Measurements from ENCODE around the gene NSD1.
A peak's percentile ranks its signal among the peaks of the same experiment; 100 is the strongest.

NSD1 gene

GRCh38 chr5:177105691-177106476, 27.7 kb upstream of the NSD1 start:
- Mint-ChIP-seq H3K36me3 (ENCODE audit: insufficient read depth) (no peaks in the 10 kb centered on the region), H3K4me3 (no peak overlapping the region), H3K27ac (ENCODE audit: low read depth) (no peak overlapping the region), H3K9me3 (no peaks in the 10 kb centered on the region), H3K27me3 (peaks cover 15% of the 10 kb centered on the region), H3K4me1 (no peaks in the 10 kb centered on the region)
- no peak for ATAC-seq (replicated peaks; ENCODE audit: extremely low read depth, poor library complexity, severe bottlenecking)
- no peak for DNase-seq (ENCODE audit: low spot score in 2 of 2)

DNA sequence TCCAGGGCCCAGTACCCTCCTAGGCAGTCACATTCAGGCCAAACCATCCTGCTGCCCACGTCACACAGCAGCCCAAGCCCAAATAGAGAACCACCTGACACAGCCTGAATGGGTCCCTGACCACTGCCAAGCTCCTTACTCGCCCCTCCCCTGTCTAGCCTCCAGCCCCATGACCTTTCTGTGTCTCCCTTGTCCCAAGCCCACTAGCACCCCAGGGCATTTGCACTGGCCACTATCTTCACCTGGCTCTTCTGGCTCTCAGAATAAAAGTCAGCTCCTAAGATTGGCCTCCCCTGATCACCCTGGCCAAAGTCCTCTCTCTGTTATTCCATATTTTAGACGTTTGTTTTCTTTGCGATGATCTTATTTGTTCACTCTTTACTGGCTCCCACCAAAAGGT, 26.4 kb upstream of the NSD1 start:
- Mint-ChIP-seq H3K27ac (ENCODE audit: low read depth) (peak overlapping the region; percentile 10), H3K36me3 (ENCODE audit: insufficient read depth) (peaks cover 3% of the 10 kb centered on the region), H3K4me1 (peaks cover 6% of the 10 kb centered on the region), H3K27me3 (peaks cover 14% of the 10 kb centered on the region), H3K9me3 (no peaks in the 10 kb centered on the region), H3K4me3 (no peak overlapping the region)
- DNase-seq (ENCODE audit: low spot score in 2 of 2) = no peak
- ATAC-seq (replicated peaks; ENCODE audit: extremely low read depth, poor library complexity, severe bottlenecking) = no peak

GRCh38 chr5:177109810-177110209, 23.8 kb upstream of the NSD1 start:
- Mint-ChIP-seq H3K36me3 (ENCODE audit: insufficient read depth) (peaks cover 5% of the 10 kb centered on the region), H3K9me3 (no peaks in the 10 kb centered on the region), H3K4me3 (no peak overlapping the region), H3K27ac (ENCODE audit: low read depth) (no peak overlapping the region), H3K4me1 (peaks cover 17% of the 10 kb centered on the region), H3K27me3 (no peaks in the 10 kb centered on the region)
- DNase-seq (ENCODE audit: low spot score in 2 of 2) (no peak), ATAC-seq (replicated peaks; ENCODE audit: extremely low read depth, poor library complexity, severe bottlenecking) (no peak)

DNA sequence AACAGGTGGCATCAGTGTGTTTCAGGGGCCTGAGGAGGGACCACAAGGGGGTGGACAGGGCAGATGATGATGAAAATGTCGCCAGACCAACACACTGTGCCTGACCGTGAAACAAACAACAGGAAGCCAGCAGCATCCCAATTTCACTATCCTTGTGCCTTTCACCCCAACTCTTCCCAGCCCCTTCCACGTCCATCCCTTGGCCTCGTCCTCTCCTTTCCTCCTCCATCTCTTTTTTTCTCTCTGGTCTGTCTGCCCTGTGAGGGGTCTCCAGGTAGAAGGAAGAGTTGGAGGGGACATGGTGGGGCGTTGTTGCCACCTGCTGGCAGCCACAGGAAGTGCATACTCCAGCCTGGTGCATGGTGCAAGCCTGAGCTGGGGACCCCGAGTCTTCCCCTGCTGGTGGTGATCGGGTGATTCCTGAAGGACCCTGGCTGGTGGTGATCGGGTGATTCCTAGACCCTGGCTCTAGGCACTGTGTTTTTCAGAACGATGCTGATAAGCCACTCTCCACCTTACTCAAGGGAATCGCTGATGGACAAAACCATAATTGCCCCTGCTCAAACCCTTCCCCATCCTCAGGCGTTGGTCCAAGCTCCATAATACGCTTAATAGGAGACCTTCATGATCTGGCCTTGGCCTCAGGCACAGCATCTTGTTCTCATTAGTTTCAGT, 21.7 kb upstream of the NSD1 start:
- no peak overlapping the region for H3K27ac Mint-ChIP-seq (ENCODE audit: low read depth)
- H3K36me3 Mint-ChIP-seq (ENCODE audit: insufficient read depth) = peaks cover 5% of the 10 kb centered on the region
- DNase-seq (ENCODE audit: low spot score in 2 of 2) (peak; percentile 32 to 50), ATAC-seq (replicated peaks; ENCODE audit: extremely low read depth, poor library complexity, severe bottlenecking) (peak; percentile 46)
- peaks cover 26% of the 10 kb centered on the region for H3K4me1 Mint-ChIP-seq
- H3K27me3 Mint-ChIP-seq = no peaks in the 10 kb centered on the region
- H3K4me3 Mint-ChIP-seq = no peak overlapping the region
- H3K9me3 Mint-ChIP-seq = no peaks in the 10 kb centered on the region

GRCh38 chr5:177112589-177113220, 20.9 kb upstream of the NSD1 start:
- H3K27me3 Mint-ChIP-seq = no peaks in the 10 kb centered on the region
- peaks cover 5% of the 10 kb centered on the region for H3K36me3 Mint-ChIP-seq (ENCODE audit: insufficient read depth)
- no peak for DNase-seq (ENCODE audit: low spot score in 2 of 2)
- H3K4me1 Mint-ChIP-seq = peaks cover 26% of the 10 kb centered on the region
- H3K27ac Mint-ChIP-seq (ENCODE audit: low read depth) = no peak overlapping the region
- no peak overlapping the region for H3K4me3 Mint-ChIP-seq
- ATAC-seq (replicated peaks; ENCODE audit: extremely low read depth, poor library complexity, severe bottlenecking) = no peak
- no peaks in the 10 kb centered on the region for H3K9me3 Mint-ChIP-seq

DNA sequence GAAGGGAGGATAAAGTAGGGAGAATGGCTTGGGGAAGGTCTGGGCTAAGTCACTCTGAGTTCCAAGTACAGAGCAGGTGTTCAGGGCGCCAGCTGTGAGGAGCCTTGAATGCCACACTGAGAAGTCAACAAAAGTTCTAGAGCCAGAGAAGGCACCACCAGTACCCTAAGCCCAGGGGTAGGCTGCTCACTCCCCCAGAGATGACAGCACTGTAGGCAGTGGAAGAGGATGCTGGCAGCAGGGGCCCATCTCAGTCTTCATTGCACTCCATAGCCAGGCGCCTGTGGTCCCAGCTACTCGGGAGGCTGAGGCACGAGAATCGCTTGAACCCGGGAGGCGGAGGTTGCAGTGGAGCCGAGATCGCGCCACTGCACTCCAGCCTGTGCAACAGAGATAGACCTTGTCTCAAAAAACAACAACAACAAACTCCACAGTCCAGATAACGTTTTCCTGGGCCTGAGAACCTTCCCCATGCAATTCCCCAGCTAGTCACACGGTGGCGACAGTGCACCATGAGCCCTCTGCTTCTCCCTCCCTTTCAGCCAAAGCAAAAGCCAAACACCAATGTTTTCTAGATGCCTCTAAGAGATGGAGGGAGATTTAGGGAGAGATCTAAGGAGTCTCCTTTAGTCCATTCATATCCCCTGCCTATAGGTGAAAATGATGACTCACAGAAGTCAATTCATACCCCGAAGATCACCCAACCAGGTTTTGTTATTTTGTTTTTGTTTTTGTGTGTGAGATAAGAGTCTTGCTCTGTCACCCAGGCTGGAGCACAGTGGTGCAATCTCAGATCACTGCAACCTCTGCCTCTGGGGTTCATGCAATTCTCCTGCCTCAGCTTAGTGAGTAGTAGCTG, 19.8 kb upstream of the NSD1 start:
- H3K9me3 Mint-ChIP-seq = no peaks in the 10 kb centered on the region
- H3K4me1 Mint-ChIP-seq = peaks cover 26% of the 10 kb centered on the region
- no peaks in the 10 kb centered on the region for H3K27me3 Mint-ChIP-seq
- peaks cover 5% of the 10 kb centered on the region for H3K36me3 Mint-ChIP-seq (ENCODE audit: insufficient read depth)
- peak; percentile 69 to 81 for DNase-seq (ENCODE audit: low spot score in 2 of 2)
- no peak overlapping the region for H3K4me3 Mint-ChIP-seq
- H3K27ac Mint-ChIP-seq (ENCODE audit: low read depth) = no peak overlapping the region
- ATAC-seq (replicated peaks; ENCODE audit: extremely low read depth, poor library complexity, severe bottlenecking) = peak; percentile 47

DNA sequence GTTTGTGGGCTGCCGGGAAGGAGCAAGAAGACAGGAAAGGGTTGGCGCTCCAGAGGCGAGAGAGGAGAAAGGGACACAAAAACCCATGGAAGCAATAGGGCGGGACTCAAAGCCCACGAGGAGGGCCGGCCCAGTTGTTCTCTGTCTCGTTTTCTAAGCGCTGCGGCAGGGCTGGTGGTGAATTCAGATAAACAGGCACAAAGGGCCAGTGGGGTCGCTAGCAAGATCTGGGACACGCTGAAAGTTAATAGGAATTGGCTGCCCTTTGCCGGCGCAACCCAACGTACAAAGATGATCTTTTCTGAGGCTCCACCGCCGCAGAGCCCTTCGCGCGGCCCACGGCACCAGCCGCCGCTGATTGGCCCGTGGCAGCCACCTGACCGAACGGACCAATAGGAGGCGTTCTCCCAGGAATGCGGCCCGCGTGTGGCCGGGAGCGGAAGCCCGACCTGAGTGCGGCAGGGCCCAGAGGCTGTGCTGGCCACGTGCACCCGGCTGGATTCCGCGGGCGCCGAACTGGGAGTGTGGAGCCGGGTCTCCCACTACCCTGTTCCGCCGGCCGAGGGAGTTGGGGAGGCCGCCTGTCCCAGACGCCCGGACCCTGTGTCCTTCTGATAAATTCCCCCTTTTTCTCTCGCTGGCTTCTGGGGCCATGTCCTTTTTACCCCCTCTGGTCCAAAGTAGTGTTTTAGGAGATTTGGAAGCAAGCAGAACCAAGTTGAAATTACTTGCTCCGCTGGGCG, 16.8 kb upstream of the NSD1 start:
- ATAC-seq (replicated peaks; ENCODE audit: extremely low read depth, poor library complexity, severe bottlenecking) (peak; percentile 87), DNase-seq (ENCODE audit: low spot score in 2 of 2) (peak; percentile 54 to 65)
- Mint-ChIP-seq H3K4me3 (peak overlapping the region; percentile 51), H3K4me1 (peaks cover 22% of the 10 kb centered on the region), H3K27ac (ENCODE audit: low read depth) (no peak overlapping the region), H3K36me3 (ENCODE audit: insufficient read depth) (peaks cover 3% of the 10 kb centered on the region), H3K9me3 (no peaks in the 10 kb centered on the region), H3K27me3 (no peaks in the 10 kb centered on the region)

GRCh38 chr5:177117441-177118045, 16.0 kb upstream of the NSD1 start:
- Mint-ChIP-seq H3K4me3 (peak overlapping the region; percentile 51), H3K27ac (ENCODE audit: low read depth) (no peak overlapping the region), H3K4me1 (peaks cover 20% of the 10 kb centered on the region), H3K9me3 (no peaks in the 10 kb centered on the region), H3K36me3 (ENCODE audit: insufficient read depth) (peaks cover 2% of the 10 kb centered on the region), H3K27me3 (no peaks in the 10 kb centered on the region)
- no peak for ATAC-seq (replicated peaks; ENCODE audit: extremely low read depth, poor library complexity, severe bottlenecking)
- no peak for DNase-seq (ENCODE audit: low spot score in 2 of 2)

DNA sequence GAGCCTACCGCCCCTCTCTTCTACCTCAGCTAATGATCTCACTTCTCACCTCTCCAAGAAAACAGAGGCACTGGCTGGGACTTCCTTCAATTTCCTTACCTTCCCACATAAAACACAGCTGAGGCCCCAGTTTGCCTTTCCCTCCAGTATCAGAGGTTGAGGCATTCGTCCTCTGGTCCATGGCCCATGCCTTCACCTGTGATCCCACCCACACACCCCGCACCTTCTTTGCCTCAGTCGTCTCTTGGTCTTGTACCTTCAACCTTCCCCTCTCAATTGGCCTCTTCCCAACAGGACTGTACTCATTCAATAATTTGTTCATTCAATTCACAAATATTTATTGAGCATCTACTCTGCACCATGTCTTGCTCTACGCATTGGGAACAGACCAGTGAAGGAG, 11.0 kb upstream of the NSD1 start:
- Mint-ChIP-seq H3K4me1 (no peaks in the 10 kb centered on the region), H3K27me3 (no peaks in the 10 kb centered on the region), H3K4me3 (no peak overlapping the region), H3K9me3 (no peaks in the 10 kb centered on the region), H3K36me3 (ENCODE audit: insufficient read depth) (no peaks in the 10 kb centered on the region), H3K27ac (ENCODE audit: low read depth) (no peak overlapping the region)
- DNase-seq (ENCODE audit: low spot score in 2 of 2) (no peak), ATAC-seq (replicated peaks; ENCODE audit: extremely low read depth, poor library complexity, severe bottlenecking) (no peak)

GRCh38 chr5:177123789-177124485, 9.6 kb upstream of the NSD1 start:
- H3K4me3 Mint-ChIP-seq = no peak overlapping the region
- peaks cover 9% of the 10 kb centered on the region for H3K4me1 Mint-ChIP-seq
- ATAC-seq (replicated peaks; ENCODE audit: extremely low read depth, poor library complexity, severe bottlenecking) (no peak), DNase-seq (ENCODE audit: low spot score in 2 of 2) (no peak)
- no peaks in the 10 kb centered on the region for H3K9me3 Mint-ChIP-seq
- H3K27ac Mint-ChIP-seq (ENCODE audit: low read depth) = no peak overlapping the region
- no peaks in the 10 kb centered on the region for H3K36me3 Mint-ChIP-seq (ENCODE audit: insufficient read depth)
- H3K27me3 Mint-ChIP-seq = no peaks in the 10 kb centered on the region

DNA sequence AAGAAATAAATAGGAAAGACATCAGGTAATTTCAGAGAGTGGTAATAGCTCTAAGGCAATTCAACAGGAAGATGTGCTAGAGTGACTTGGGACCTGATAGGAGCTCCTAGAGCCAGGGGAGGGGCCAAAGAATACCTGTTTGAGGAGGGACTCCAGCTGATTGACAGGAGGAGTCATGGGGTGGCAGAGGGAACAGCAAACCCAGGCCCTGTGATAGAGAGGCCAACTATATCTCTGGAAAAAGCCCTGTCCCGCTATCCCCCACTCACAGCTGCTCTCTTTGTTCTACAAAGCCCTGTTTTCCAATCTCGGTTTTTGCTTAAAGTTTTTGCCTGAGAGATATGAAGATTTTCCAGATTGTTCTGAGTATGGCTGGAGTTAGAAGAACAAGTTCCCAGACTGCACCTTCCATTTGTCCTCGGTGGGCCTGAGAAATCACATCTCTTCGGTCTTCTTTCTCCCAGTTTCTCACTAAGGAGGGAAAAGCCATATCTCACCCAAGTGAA, 9.0 kb upstream of the NSD1 start:
- Mint-ChIP-seq H3K9me3 (no peaks in the 10 kb centered on the region), H3K4me3 (no peak overlapping the region), H3K36me3 (ENCODE audit: insufficient read depth) (no peaks in the 10 kb centered on the region), H3K27me3 (no peaks in the 10 kb centered on the region), H3K27ac (ENCODE audit: low read depth) (no peak overlapping the region), H3K4me1 (peaks cover 15% of the 10 kb centered on the region)
- no peak for ATAC-seq (replicated peaks; ENCODE audit: extremely low read depth, poor library complexity, severe bottlenecking)
- no peak for DNase-seq (ENCODE audit: low spot score in 2 of 2)
